ENCODE data around the gene PRKN.

- TF ChIP-seq CTCF (conservative IDR thresholded peaks at IDR 0.05; ENCODE audit: low read depth, low read length): no peak
- no peak for TF ChIP-seq EZH2 (IDR thresholded peaks at IDR 0.05; ENCODE audit: borderline replicate concordance, low read depth, low read length, poor library complexity, severe bottlenecking)
Observed at GRCh38 chr6:162211777-162212176, 515.8 kb downstream of the PRKN start.

All from A673 (cell line).